ENCODE data around the gene LCK. TPM values are rescaled to one million over a fixed set of nuclear protein-coding genes. Genes with fewer than 3 reads are reported as not detected.

LCK gene
- total RNA-seq, 2 donors from 2014 or later, result 2.0 to 4.2 TPM

DNA sequence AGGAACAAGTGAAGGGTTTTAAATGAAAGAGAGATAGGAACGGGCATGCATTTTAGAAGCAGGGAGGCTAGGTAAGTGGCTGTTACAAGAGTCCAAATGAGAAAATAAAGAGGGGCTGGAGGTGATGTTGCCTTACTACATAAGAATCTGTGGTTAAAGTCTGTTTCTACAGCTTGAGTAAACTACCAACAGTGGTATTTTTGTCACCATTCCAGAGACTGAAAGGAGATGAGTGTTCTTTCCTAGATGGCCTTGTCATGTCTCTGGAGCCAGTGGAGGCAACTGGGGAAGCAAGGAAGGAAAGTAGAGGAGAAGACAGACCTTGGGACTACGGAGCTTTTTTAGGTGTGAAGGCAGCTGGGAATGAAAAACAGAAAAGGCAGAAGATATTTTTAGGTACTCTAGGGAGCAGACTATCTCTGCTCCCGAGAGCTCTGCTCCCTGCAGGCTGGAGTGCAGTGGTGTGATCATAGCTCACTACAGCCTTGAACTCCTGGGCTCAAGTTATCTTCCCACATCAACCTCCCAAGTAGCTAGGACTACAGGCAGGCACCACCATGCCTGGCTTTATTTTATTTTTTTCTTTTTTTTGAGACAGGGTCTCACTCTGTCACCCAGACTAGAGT, 53.0 kb downstream of the LCK start:
- DNase-seq (no peak), ATAC-seq (no peak)
- intact Hi-C loops (cut with DNase I, micrococcal nuclease), result no loop called here

DNA sequence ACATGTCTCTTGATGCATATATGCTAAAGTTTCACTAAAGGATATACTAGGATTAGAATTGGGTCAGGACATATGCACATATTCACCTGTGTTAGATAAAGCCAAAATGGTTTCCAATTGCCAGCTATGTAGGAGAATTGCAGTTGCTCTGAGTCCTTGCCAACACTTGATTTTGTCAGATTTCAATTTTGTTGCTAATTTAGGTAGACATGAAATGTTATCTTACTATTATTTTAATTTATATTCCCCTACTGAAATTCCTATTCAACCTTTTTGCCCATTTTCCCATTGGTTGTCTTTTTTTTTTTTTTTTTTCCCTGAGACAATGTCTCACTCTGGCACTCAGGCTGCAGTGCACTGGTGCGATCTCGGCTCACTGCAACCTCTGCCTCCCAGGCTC, 54.2 kb downstream of the LCK start:
- ATAC-seq (no peak), DNase-seq (no peak)
- intact Hi-C loops (cut with DNase I, micrococcal nuclease), result no loop called here

DNA sequence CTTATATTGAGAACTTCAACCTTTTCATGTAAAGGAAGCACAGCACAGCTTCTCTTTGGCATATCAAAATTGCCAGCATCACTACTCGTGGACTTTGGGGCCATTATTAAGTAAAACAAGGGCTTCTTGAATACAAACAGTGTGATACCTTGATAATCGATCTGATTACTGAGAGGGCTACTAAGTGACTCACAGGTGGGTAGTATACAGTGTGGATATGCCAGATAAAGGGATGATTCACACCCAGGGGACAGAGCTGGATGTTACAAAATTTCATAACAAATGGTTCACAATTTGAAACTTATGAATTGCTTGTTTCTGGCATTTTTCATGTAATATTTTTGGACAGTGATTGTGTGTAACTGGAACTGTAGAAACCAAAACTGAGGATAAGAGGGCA, 56.3 kb downstream of the LCK start:
- DNase-seq (no peak), ATAC-seq (no peak)
- intact Hi-C loops (cut with DNase I, micrococcal nuclease), result no loop called here

DNA sequence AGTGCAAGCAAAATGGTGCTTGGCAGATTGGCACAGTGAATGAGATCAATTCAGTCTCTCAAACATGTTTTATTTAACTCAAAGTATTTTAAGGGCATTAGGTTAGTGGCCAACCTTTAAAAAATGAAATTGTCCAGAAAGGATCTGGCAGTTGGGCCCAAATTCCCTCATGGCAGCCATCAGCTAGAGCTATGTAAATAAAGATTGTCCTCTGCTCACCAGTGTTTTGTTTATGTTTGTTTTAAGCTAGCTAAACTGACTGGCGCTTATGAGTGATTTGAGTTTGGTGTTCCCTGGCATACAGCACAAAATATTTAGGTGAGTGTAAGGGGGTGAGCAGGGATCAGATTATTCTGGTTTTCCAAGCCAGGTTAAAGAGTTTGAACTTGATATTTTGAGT, 58.9 kb downstream of the LCK start:
- ATAC-seq, result no peak
- intact Hi-C loops (cut with DNase I, micrococcal nuclease), result no loop called here

DNA sequence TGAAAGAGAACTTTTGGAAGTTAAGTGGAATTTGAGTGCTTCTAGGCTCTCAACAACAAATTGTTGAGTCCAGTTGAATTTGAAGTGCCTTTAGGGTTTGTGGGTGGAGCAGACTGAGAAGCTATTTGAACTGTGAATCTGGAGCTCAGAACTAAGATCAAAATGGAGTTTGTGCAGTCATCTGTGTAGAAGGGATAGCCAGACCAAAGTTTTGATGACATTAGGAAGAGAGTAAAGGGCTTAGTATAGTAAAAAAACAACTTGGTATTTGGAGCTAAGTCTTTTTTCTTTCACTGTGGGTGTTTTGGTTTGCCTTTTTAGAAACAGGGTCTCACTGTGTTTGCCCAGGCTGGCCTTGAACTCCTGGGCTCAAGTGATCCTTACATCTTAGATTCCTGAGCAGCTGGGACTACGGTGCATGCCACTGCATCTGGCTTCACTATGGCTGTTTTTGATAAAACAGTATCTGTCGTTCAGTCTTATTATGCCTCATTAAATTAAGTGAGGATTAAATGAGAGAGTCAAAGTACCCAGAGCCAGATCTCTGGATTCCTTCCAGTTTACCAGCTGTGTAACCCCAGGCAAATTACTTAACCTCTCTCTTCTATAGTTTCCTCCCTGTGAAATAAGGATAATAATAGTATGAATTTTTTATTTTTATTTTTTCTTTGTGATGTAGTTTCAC, 60.8 kb downstream of the LCK start:
- DNase-seq (no peak), ATAC-seq (no peak)
- intact Hi-C loops (cut with DNase I, micrococcal nuclease), result no loop called here

More for the DNA sequence above, 58.9 kb downstream of the LCK start:
- DNase-seq, result no peak

DNA sequence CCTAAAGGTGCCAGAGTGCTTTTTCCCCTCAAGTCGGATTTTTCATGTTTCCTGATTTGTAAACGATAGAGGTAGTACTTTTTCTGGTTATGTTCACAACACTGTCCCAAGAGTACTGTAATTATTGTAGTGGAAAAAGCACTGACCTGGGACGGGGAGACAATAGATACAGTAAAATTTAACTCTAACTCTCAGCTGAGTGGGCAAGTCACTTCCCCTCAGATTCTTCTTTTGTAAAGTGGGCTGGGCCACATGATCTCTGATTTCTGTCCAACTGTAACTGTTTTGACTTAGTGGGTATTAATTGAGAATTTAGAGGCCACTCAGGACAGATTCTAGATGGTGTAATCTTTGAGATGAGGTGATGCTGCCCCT, 65.8 kb downstream of the LCK start:
- DNase-seq (no peak), ATAC-seq (no peak)
- intact Hi-C loops (cut with DNase I, micrococcal nuclease), result no loop called here

DNA sequence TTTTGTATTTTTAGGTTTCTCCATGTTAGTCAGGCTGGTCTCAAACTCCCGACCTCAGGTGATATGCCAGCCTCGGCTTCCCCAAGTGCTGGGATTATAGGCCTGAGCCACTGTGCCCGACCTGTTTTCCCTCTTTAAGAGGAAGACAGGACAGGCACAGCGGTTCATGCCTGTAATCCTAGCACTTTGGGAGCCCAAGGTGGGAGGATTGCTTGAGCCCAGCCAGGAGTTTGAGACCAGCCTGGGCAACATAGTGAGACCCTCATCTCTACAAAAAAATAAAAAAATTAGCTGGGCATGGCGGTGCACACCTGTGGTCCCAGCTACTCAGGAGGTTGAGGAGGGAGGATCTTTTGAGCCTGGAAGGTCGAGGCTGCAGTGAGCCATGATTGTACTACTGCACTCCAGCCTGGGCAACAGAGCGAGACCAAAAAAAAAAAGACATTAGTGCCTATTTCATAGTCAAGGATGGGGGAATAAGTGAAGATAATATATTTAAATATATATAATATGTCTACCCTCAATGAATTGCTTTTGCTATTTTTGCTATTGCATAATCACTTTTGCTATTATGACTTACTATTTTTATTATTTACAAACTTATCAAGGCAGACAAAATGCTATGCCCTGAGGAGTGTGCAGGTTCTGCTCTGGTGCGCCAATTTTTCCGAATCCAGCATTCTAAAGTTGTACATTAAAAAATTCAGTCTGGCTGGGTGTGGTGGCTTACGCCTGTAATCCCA, 67.2 kb downstream of the LCK start:
- intact Hi-C loops (cut with DNase I, micrococcal nuclease), result no loop called here
- ATAC-seq (no peak), DNase-seq (no peak)

DNA sequence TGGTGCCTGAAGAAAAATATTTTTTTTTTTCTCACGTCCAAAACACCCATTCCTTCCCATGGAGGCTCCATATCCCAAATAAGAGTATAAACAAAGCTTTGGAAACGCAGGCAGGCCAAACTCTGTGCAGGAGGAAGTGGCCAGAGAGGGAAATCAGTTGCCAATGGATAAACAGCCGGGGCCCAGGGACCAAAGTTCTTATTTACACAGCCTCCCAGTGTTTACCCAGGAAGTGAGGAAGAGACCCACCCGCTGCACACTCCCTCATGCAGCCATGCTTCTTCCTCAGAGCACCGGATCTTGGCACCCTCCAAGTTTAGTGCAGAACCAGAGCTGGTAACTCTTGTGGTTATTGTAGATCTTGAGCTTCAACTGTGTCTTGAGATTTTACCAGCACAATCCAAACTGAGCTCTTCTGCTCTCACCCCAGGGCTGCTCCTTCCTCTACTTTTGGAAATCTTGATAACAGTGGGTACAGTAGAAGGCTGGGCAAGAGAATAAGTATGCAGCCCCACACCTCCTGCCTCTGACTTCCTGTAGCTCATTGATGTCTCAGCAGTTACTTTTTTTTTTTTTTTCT, 70.7 kb downstream of the LCK start:
- peak; percentile 92 for ATAC-seq
- DNase-seq, result peak; percentile 80 to 91
- intact Hi-C loops (cut with DNase I, micrococcal nuclease), result no loop called here

DNA sequence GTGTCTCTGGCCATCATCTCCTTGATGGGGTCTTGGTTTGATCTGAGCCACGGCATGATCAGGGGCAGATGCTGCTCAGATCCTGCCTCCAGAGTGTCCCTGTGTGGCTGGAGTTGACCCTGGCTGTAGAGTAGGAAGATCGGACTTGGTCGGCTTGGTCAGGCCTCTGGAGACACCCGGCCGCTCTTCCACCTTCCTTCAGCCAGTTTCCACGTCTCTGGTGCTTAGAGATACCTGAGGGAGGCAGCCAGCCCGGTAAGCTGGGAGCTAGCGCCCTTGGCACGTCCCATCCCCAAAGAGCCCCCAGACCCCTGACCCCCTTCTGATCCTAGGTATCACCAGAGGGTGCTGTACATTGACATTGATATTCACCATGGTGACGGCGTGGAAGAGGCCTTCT, 76.1 kb downstream of the LCK start:
- intact Hi-C loops (cut with DNase I, micrococcal nuclease), result no loop called here
- ATAC-seq (no peak), DNase-seq (no peak)

DNA sequence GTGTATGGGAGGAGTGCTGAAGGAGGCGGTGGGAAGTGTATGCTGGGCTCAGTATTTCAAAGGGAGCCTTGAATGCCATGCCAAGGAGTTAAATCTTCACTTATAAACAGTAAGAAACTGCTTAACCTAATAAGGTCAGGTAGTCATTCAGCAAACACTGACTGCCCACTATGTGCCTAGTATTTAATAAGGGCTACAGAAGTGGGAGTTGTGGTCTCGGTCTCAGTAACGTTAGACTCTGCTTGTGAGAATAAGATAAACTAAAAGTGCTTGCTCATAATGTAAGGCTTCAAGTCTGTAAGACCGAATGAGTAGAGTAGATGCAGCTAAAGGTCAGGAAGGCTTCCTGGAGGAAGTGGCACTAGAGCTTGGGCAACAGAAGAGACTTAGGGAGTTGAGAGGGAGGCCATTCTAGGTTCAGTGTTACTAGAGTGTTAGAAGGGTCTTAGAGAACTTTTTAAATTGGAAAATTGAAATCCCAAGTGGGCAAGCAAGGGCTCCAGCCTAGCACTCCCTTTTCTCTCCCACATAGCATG, 78.9 kb downstream of the LCK start:
- intact Hi-C loops (cut with DNase I, micrococcal nuclease), result no loop called here
- ATAC-seq, result no peak
- DNase-seq, result no peak

DNA sequence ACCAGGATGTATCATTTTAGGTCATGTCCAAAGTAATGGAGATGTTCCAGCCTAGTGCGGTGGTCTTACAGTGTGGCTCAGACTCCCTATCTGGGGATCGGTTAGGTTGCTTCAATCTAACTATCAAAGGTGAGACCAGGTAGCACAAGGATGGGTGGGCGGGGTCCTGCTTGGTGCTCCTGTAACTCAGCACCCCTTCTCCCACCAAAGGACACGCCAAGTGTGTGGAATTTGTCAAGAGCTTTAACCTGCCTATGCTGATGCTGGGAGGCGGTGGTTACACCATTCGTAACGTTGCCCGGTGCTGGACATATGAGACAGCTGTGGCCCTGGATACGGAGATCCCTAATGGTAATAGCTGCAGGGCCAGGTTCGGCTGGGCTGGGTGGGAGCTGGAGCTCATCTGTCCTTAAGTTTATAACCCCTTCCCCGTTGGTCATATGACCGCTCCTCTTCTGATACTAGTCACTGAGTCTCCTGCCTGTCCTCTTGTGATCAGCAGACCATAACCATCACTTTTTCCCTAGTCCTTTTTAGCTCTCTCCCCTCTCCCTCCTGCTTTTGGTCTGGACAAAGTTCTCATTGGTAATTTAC, 79.6 kb downstream of the LCK start:
- ATAC-seq, result no peak
- intact Hi-C loops (cut with DNase I, micrococcal nuclease), result no loop called here

DNA sequence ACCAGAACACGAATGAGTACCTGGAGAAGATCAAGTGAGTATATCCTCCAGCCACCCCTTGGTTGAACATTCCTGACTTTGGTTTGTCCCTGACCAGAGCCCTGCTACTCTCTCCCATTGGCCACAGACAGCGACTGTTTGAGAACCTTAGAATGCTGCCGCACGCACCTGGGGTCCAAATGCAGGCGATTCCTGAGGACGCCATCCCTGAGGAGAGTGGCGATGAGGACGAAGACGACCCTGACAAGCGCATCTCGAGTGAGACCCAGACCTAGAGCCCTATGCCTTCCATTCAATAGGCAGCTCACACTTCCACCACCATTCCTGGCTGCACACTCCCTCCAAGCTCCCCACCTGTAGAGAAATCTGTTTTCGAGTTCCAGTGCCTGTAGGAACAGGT, 80.5 kb downstream of the LCK start:
- DNase-seq (no peak), ATAC-seq (no peak)
- intact Hi-C loops (cut with DNase I, micrococcal nuclease), result no loop called here

More for the DNA sequence above, 79.6 kb downstream of the LCK start:
- no peak for DNase-seq

DNA sequence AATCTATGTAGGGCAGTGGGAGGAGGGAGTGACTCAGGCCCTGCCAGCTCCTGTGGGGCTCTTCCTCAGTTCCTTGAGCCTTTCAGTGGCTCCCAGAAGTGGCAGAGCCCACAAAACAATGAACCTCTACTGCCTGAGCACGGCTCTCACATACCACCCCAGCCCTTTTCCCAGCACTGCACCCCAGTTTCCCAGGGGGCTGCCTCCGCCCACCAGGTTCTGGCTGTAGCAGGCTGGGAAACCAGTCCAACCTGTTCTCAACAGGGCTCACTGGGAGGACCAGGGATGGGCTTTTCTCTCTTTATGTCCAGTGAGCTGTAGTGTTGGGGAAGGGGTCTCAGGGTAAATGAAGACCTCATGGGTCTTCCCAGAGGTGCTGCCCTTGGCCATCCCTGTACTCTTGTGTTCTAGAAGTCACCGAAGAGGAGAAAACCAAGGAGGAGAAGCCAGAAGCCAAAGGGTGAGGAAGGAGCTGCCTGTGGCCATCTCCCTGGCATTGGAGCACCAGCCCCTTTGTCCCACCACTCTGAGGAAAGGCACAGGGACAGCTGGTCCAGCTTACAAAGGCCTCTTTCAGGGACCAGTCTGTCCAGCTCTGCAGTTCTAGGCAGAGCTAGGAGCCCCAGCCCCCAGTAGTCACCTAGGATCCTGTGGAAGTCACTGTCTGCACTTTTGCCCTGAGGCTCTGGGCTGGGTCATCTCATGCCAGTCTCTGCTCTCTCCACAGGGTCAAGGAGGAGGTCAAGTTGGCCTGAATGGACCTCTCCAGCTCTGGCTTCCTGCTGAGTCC, 81.4 kb downstream of the LCK start:
- intact Hi-C loops (cut with DNase I, micrococcal nuclease), result no loop called here
- ATAC-seq (peak; percentile 7), DNase-seq (peak in 1 of 2 donors; percentile 38)

DNA sequence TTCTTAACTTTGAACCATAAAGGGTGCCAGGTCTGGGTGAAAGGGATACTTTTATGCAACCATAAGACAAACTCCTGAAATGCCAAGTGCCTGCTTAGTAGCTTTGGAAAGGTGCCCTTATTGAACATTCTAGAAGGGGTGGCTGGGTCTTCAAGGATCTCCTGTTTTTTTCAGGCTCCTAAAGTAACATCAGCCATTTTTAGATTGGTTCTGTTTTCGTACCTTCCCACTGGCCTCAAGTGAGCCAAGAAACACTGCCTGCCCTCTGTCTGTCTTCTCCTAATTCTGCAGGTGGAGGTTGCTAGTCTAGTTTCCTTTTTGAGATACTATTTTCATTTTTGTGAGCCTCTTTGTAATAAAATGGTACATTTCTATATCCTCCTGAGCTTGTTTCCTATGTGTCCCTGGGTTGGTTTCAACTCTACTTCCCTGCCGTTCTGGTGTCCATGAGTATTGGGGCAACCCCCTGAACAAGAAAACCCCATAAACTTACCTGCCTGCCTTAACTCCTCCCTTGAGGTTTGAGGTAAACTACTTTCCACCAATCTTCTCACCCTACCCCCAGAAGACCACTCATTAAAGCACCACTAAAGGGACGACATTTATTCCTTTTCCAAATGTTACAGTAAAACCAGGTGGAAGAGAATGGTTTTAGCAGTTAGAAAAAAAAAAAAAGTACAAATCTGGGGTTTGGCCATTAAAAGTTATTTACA, 82.3 kb downstream of the LCK start:
- DNase-seq (no peak), ATAC-seq (no peak)
- intact Hi-C loops (cut with DNase I, micrococcal nuclease), result no loop called here

DNA sequence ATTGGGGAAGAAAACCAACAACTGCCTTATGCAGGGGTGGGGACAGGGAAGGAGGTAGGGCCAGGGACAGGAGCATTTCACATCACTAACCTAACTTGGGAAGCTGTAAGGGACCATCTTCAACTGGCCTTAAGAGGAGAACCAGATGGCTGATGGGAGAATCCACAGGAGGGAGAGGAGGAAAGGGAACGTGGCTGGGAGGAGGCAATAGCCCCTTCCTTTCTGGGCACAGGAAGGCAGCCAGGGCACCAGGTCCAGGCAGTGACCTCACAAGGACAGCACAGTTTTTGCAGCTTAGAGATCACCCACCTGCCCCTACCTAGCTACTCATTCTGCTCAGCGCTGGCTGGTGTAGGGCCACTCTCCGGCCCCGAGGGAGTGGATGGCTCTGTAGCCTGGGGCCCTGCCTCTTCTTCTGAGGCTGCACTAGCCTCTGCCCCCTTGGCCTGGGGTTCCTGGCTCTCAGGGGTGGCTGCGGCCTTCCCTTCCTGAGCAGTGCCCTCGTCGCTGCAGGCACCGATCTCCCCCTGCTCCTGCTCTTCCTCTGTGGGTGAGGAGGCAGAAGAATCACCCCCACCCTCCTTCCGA, 83.3 kb downstream of the LCK start:
- no peak for DNase-seq
- intact Hi-C loops (cut with DNase I, micrococcal nuclease), result no loop called here
- peak; percentile 12 for ATAC-seq

DNA sequence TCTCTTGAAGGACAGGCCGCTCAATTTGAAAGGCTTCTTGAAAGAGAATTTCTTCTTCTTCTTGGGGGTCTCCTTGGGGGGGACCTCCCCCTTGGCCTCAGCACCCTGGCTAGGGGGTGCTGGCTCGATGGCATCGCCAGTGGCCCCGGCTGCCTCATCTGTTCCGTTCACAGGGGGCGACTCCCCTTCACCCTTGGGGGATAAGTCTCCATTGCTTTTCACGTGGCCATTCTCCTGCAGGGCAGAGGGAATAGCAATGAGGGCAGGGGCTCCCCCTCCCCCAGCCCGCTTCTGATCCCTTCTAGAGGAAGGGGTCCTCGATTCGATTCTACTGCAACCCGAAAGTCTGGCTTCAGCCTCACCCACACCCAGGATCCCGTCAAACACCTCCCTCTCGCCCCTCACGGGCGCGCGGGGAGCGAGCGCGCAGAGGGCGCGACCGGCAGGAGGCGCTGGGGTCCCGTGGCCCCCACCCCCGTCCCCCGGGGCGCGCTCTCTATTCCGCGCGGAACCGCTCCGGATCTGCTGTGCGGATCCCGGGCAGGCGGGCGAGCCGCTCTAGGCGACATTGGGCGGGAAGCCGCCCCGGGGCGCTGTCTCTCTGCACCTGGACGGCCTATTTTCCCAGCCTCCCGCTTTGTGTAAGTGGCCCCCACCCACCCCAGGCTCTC, 83.9 kb downstream of the LCK start:
- intact Hi-C loops (cut with DNase I, micrococcal nuclease), result no loop called here
- DNase-seq, result peak; percentile 44 to 75
- peak; percentile 48 for ATAC-seq

DNA sequence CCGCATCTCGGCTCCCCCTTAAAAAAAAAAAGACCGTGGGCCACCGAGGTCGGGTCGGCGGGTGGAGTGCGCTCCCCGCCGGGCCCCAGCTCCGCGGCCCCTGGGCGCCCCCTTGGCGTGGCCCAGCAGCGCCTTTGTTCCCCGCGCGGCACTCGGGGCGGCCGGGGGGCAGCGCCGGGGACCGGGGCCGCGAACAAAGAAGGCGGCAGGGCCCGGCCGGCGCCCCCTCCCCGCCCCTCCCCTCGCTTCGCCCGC, 84.4 kb downstream of the LCK start:
- intact Hi-C loops (cut with DNase I, micrococcal nuclease), result no loop called here
- DNase-seq (no peak), ATAC-seq (no peak)
